AG10803 (cell line): ENCODE data around the gene ZRANB1.

Experiments
- DNase-seq: peaks from one replicate; pipeline ENCODE4 v3.0.0; 2010; ENCODE audit warnings: low read depth
- H3K4me3 ChIP-seq: 2 replicates; pipeline ENCODE4 v1.5.1; 2011; ENCODE audit warnings: mild to moderate bottlenecking, low read length, control low read depth
- TF ChIP-seq, protein P1 (sequence below): conservative IDR thresholded peaks from 2 replicates; pipeline ENCODE4 v1.5.1; 2011; ENCODE audit warnings: mild to moderate bottlenecking, low read length, control low read depth, inconsistent platforms

ZRANB1 gene

DNA sequence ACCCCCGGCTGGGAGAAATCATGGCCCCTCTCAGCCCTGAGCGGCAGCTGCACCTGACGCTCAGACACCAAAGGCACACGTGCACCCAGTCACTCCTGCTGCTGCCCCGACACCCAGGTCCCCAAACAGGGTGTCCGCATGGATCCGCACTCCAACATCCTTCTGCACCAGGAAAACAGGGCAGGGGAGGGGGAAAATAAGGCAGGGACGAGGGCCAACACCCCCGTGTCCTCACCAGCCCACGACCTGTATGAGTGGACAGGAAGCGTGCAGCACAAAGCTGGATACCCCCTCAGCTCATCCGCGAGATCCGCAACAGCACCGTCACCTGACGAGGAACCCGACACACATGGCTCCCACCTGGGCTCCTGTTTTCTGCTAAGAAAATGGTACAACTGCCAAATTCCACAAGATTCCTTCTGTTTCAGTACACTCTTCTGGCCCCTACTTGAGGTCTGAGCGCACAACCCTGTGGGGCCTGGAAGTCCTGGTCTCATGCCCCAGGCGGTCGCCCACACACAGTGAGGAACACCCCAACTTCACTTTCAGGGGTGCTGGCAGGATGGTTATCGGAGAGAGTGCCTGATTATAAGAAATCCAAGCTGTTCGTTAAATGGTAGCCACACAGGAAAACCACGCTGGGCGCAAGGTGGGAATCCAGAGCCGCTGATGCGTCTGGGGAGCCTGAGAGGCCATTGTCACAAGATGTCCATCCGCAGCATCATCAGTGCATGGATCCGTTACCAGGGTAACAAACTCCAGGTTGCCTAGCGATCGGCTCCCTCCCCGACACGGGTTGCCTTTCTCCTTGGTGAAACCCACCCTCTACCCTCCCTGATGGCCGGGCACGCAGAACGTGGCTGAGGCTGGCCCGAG lies 63.6 kb downstream of the ZRANB1 start:
- DNase-seq = no peak
- no peak overlapping the region for H3K4me3 ChIP-seq
- TF ChIP-seq, protein P1, sequence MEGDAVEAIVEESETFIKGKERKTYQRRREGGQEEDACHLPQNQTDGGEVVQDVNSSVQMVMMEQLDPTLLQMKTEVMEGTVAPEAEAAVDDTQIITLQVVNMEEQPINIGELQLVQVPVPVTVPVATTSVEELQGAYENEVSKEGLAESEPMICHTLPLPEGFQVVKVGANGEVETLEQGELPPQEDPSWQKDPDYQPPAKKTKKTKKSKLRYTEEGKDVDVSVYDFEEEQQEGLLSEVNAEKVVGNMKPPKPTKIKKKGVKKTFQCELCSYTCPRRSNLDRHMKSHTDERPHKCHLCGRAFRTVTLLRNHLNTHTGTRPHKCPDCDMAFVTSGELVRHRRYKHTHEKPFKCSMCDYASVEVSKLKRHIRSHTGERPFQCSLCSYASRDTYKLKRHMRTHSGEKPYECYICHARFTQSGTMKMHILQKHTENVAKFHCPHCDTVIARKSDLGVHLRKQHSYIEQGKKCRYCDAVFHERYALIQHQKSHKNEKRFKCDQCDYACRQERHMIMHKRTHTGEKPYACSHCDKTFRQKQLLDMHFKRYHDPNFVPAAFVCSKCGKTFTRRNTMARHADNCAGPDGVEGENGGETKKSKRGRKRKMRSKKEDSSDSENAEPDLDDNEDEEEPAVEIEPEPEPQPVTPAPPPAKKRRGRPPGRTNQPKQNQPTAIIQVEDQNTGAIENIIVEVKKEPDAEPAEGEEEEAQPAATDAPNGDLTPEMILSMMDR = no peak

DNA sequence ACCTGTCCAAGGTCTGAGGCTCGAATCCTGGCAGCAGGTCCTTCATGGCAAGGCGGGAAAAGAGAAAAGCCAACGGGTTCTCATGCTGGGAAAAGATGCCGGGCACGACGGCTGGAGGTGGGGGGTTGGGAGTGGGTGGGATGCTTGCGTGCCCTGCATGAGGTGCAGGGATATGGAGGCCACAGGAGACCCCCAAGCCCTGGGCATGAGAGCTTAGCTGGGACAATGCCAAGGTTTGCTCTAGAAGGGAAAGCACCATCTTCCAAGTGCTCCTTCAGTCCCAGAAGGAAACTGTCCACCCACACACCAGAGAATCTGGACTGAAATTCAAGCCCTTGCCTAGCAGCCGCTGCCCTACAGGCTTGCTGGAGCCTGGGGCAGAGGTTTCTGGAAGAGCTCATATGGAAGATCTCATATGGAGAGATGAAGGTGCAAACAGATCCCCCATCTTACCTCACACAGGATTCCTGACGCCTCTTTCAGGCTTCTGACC lies 64.3 kb downstream of the ZRANB1 start:
- no peak for DNase-seq
- TF ChIP-seq, protein P1 = no peak
- H3K4me3 ChIP-seq = no peak overlapping the region

- TF ChIP-seq, protein P1 = no peak
- DNase-seq = peak; percentile 92
- no peak overlapping the region for H3K4me3 ChIP-seq
These were observed 65.1 kb downstream of the ZRANB1 start for GRCh38 chr10:125006921-125007426.

- no peak overlapping the region for H3K4me3 ChIP-seq
- TF ChIP-seq, protein P1 = no peak
- DNase-seq = no peak
These were observed 65.5 kb downstream of the ZRANB1 start for GRCh38 chr10:125007436-125007835.

DNA sequence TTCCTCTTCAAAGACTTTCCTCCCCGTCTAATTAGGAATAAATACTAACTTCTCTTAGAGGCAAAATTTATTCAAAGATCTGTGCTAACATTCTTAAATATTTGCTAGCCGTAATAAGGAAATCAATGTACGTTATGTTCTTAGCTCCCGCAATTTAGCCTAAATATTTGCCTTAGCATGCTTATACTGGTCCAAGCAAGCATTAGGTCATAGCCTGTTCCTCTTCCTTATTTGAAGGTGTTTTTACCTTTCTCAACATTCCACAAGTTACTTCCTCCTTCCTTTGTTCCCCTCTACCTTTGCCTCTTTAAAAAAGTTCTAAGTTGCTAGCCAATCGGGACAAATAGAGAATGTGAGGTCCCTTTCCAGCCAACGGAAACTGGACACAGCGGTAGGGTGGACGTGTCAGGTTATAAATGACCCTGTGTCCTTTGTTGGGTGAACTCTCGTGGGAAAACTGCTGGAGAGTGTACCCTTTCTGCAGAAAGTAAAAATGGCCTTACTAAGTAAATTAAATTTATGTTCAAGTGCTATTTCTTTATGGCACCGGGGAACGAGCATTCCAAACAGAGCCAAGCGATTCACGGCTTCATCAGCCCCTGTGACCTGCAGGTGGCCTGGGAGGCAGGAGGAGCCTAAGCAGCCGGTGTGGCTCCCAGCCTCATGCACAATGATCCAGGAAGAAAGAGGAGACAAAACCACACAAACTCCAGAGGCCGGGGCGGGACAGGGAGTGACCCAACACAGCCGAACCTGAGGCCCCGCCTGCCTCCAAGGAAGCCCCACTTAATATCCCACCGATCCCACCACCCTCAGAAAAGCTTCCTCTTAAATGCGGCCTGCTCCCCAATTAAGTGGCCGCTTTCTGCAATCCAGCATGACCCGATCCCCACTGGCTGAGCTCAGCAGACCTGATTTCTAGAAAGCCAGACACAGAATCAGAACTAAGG lies 67.0 kb downstream of the ZRANB1 start:
- H3K4me3 ChIP-seq = no peak overlapping the region

GRCh38 chr10:125009661-125010161 lies 67.8 kb downstream of the ZRANB1 start:
- DNase-seq = no peak
- no peak overlapping the region for H3K4me3 ChIP-seq
- TF ChIP-seq, protein P1 = no peak

More for the DNA sequence above, 67.0 kb downstream of the ZRANB1 start:
- DNase-seq = no peak
- TF ChIP-seq, protein P1 = no peak
